ENCODE results near the gene TFIP11.
A peak's percentile ranks its signal among the peaks of the same experiment; 100 is the strongest.

The TFIP11 gene

DNA sequence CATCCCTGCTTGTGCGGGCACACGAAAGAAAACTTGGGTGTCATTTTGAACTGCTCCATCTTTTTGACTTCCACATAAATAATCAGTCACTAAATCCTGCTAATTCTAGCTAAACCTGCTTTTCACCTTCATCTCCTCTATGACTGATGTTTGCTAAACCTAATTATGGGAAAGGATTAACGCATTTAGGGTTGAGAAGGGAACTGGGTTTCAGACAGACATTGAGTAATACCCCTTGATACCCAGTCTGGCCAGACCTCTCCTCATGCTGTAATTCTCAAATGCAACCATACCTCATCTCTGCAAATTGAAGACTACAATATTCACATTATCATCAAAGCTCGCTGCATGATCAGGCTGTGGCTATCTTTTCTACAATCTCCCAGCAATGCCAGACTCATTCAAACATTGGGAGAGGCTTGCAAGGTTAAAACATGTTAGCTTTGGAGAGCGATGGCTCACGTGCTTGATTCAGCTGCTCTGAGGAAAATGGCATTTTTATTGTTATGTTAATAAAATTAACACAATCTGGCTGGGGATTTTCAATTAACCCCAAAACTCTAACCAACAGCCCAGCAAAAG, 31.1 kb downstream of the TFIP11 start:
- no peaks in the 10 kb centered on the region for H3K27me3 Mint-ChIP-seq
- no peak for ATAC-seq
- H3K4me1 Mint-ChIP-seq = peaks cover 77% of the 10 kb centered on the region
- H3K27ac Mint-ChIP-seq = peak overlapping the region; percentile 98
- peaks cover 20% of the 10 kb centered on the region for H3K36me3 Mint-ChIP-seq
- peak overlapping the region; percentile 55 for H3K4me3 Mint-ChIP-seq
- no peaks in the 10 kb centered on the region for H3K9me3 Mint-ChIP-seq

DNA sequence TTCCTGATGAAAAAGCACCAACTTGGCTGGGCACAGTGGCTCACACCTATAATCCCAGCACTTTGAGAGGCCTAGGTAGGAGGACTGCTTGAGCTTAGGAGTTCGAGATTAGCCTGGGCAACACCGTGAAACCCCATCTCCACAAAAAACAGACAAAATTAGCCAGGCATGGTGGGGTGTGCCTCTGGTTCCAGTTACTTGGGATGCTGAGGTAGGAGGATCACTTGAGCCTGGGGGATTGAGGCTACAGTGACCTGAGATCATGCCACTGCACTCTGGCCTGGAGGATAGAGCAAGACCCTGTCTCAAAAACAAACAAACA, 31.7 kb downstream of the TFIP11 start:
- no peak for ATAC-seq
- Mint-ChIP-seq H3K4me1 (peaks cover 71% of the 10 kb centered on the region), H3K36me3 (peaks cover 20% of the 10 kb centered on the region), H3K9me3 (no peaks in the 10 kb centered on the region), H3K4me3 (peak overlapping the region; percentile 47), H3K27ac (peak overlapping the region; percentile 98), H3K27me3 (no peaks in the 10 kb centered on the region)

DNA sequence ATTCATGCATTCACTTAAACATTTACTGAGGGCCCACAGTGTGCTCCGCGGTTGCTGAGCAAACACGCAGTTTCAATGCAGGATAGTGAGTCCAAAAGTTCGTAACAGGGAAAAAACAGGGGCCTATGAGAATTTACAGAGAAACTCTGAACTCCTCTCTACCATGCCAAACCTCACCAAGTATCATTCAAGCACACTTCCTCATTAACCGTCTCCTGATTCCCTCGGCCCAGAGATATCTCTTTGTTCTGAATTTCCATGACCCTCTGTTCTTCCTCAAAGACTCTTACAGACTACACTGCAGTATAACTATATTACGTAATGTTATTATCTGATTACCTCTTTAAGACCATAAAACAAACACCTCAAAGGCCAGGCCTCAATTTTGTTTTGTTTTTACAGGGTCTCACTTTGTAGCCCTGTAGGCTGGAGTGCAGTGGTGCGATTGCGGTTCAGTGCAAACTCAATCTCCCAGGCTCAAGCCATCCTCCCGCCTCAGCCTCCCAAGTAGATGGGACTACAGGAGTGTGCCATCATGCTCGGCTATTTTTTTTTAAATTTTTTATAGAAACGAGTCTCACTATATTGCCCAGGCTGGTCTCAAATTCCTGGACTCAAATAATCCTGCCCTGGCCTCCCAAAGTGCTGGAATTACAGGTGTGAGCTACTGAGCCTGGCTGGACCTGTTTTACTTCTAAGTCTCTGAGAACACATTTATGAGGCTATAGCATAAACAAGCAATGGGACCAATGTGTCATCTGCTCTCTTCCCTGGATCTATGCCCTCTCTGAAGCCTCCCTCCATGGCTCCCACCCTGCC, 32.3 kb downstream of the TFIP11 start:
- H3K9me3 Mint-ChIP-seq = no peaks in the 10 kb centered on the region
- peaks cover 20% of the 10 kb centered on the region for H3K36me3 Mint-ChIP-seq

DNA sequence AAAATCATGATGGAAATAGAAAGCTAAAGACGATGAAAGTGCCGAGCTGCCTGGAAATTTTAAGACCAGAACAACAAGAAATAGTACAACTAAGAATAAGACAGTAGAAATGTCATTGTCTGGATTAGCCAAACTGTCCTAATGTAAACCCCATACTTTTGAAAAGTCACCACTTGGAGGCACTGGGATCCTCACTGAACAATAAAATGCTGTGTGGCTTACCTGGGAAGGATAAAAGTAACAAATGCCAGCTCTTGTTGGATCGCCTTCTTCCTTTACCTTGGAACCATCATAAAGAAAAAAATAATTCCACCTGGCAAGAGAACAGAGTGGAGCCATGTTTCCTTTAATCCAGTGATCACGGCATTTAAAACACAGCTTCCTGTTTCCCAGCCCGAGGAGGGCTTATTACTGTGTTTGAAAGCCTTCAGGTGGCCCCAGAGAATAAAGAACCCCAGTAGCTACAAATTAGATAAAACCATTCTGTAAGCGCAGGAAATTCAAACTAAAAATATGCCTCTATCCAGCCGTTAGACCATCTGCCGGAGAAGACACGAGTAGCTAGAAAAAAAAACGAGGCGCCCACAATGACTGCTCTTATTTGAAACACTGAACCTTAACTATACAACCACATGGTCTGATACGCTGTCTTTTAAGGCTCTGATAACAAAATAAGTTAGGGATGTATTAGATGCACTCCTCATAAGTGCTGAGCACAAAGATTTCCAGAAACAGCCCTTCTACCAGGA, 33.1 kb downstream of the TFIP11 start:
- H3K36me3 Mint-ChIP-seq = peaks cover 26% of the 10 kb centered on the region
- no peaks in the 10 kb centered on the region for H3K9me3 Mint-ChIP-seq
- H3K4me3 Mint-ChIP-seq = peak overlapping the region; percentile 67
- ATAC-seq = no peak
- H3K4me1 Mint-ChIP-seq = peaks cover 64% of the 10 kb centered on the region
- no peaks in the 10 kb centered on the region for H3K27me3 Mint-ChIP-seq
- peak overlapping the region; percentile 98 for H3K27ac Mint-ChIP-seq

More for the DNA sequence above, 32.3 kb downstream of the TFIP11 start:
- H3K27ac Mint-ChIP-seq = peak overlapping the region; percentile 98
- H3K27me3 Mint-ChIP-seq = no peaks in the 10 kb centered on the region
- peaks cover 65% of the 10 kb centered on the region for H3K4me1 Mint-ChIP-seq
- no peak for ATAC-seq
- H3K4me3 Mint-ChIP-seq = peak overlapping the region; percentile 67

DNA sequence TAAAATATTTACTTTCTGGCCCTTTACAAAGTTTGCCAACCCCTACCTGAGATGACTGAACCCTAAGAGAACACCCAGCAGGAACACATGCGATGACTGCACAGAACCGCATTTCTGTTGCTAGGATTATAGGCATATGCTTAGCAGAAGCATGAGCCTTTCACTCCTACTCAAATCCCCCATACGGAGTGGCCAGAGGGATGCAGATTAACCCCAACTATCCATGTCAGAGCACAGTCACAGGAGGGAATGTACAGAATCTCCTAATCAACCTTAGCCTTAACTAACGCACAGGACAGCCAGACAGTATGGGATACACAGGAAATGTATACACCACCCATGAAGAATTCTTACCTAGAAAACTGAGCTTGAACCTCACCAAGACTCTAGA, 34.9 kb downstream of the TFIP11 start:
- peaks cover 39% of the 10 kb centered on the region for H3K36me3 Mint-ChIP-seq
- no peak overlapping the region for H3K4me3 Mint-ChIP-seq
- H3K4me1 Mint-ChIP-seq = peaks cover 54% of the 10 kb centered on the region
- H3K27me3 Mint-ChIP-seq = no peaks in the 10 kb centered on the region
- H3K9me3 Mint-ChIP-seq = no peaks in the 10 kb centered on the region
- ATAC-seq = no peak
- H3K27ac Mint-ChIP-seq = peak overlapping the region; percentile 98

GRCh38 chr22:26476705-26477340, 35.5 kb downstream of the TFIP11 start:
- no peak overlapping the region for H3K4me3 Mint-ChIP-seq
- no peaks in the 10 kb centered on the region for H3K9me3 Mint-ChIP-seq
- ATAC-seq = no peak
- H3K36me3 Mint-ChIP-seq = peaks cover 39% of the 10 kb centered on the region
- peaks cover 48% of the 10 kb centered on the region for H3K4me1 Mint-ChIP-seq
- H3K27me3 Mint-ChIP-seq = no peaks in the 10 kb centered on the region
- no peak overlapping the region for H3K27ac Mint-ChIP-seq

DNA sequence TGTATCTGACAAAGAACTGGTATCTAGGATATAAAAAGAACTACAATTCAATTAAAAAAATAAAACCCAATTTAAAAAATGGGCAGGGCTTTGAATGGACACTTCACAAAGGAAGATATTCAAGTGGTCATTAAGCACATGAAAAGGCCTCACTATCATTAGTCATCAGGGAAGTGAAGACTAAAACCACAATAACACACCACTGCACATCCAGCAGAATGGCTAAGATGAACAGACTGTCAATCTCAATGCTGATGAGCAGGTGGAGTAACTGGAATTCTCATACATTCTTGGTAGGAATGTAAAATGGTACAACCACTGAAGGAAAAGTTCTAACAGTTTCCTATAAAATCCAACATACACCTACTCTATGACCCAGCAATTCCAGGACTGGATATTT, 37.6 kb downstream of the TFIP11 start:
- no peak for ATAC-seq
- no peak overlapping the region for H3K4me3 Mint-ChIP-seq

GRCh38 chr22:26471522-26471921, 40.8 kb downstream of the TFIP11 start:
- H3K9me3 Mint-ChIP-seq = no peaks in the 10 kb centered on the region
- H3K4me1 Mint-ChIP-seq = peaks cover under 1% of the 10 kb centered on the region

More for the DNA sequence above, 37.6 kb downstream of the TFIP11 start:
- no peak overlapping the region for H3K27ac Mint-ChIP-seq
- no peaks in the 10 kb centered on the region for H3K9me3 Mint-ChIP-seq
- H3K36me3 Mint-ChIP-seq = peaks cover 45% of the 10 kb centered on the region
- H3K27me3 Mint-ChIP-seq = no peaks in the 10 kb centered on the region
- H3K4me1 Mint-ChIP-seq = peaks cover 27% of the 10 kb centered on the region

DNA sequence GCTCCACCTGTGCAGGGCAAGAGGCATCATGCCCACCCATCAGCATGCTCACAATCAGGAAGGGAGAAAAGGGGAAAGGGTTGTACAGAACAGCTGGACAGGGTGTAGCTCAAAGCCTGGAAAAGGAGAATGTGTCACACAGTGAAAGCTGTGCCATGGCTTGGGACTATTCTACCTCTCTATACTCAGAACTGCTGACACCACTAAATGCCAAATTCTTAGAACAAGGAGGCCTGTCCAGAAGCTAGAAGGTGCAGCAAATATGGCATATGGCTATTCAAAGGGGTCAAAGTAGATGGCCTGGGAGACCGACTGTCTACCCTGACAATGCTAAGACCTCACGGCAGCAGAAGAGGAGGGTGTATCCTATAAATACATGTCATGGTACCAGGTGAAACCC, 41.5 kb downstream of the TFIP11 start:
- Mint-ChIP-seq H3K27ac (no peak overlapping the region), H3K27me3 (no peaks in the 10 kb centered on the region), H3K4me1 (no peaks in the 10 kb centered on the region), H3K9me3 (no peaks in the 10 kb centered on the region), H3K36me3 (peaks cover 57% of the 10 kb centered on the region), H3K4me3 (no peak overlapping the region)
- ATAC-seq = no peak

More at GRCh38 chr22:26471522-26471921, 40.8 kb downstream of the TFIP11 start:
- H3K27ac Mint-ChIP-seq = no peak overlapping the region
- peaks cover 52% of the 10 kb centered on the region for H3K36me3 Mint-ChIP-seq
- no peak for ATAC-seq
- no peak overlapping the region for H3K4me3 Mint-ChIP-seq
- no peaks in the 10 kb centered on the region for H3K27me3 Mint-ChIP-seq

- H3K27ac Mint-ChIP-seq = no peak overlapping the region
- H3K9me3 Mint-ChIP-seq = no peaks in the 10 kb centered on the region
- no peaks in the 10 kb centered on the region for H3K4me1 Mint-ChIP-seq
- no peak for ATAC-seq
- H3K27me3 Mint-ChIP-seq = no peaks in the 10 kb centered on the region
- no peak overlapping the region for H3K4me3 Mint-ChIP-seq
- peaks cover 54% of the 10 kb centered on the region for H3K36me3 Mint-ChIP-seq
Observed at GRCh38 chr22:26466196-26466595, 46.1 kb downstream of the TFIP11 start.

DNA sequence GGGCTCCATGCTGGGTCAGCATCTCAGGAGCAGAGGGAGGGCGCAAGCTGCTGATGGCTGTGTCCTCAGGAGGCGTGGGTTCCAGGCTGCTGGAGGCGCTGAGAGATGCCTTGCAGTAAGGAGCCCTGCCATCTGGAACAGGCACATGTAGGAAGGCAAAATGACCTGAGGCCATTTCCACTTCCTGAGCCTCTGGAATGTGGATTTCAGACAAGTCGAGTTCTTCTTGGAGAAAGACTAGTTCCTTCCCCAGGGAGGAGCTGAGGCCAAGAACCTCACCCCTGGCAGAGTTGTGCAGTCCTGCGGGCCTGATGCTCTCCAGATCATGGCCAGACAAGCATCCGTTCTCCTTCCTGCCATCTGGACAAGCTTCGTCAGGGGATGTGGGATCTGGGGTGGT, 48.0 kb downstream of the TFIP11 start:
- Mint-ChIP-seq H3K27me3 (no peaks in the 10 kb centered on the region), H3K9me3 (no peaks in the 10 kb centered on the region), H3K27ac (no peak overlapping the region), H3K4me3 (no peak overlapping the region), H3K4me1 (no peaks in the 10 kb centered on the region), H3K36me3 (peaks cover 44% of the 10 kb centered on the region)
- no peak for ATAC-seq

- H3K27ac Mint-ChIP-seq = no peak overlapping the region
- H3K9me3 Mint-ChIP-seq = no peaks in the 10 kb centered on the region
- ATAC-seq = no peak
- no peak overlapping the region for H3K4me3 Mint-ChIP-seq
- no peaks in the 10 kb centered on the region for H3K27me3 Mint-ChIP-seq
- peaks cover 38% of the 10 kb centered on the region for H3K36me3 Mint-ChIP-seq
- H3K4me1 Mint-ChIP-seq = no peaks in the 10 kb centered on the region
Observed at GRCh38 chr22:26463688-26464087, 48.6 kb downstream of the TFIP11 start.

DNA sequence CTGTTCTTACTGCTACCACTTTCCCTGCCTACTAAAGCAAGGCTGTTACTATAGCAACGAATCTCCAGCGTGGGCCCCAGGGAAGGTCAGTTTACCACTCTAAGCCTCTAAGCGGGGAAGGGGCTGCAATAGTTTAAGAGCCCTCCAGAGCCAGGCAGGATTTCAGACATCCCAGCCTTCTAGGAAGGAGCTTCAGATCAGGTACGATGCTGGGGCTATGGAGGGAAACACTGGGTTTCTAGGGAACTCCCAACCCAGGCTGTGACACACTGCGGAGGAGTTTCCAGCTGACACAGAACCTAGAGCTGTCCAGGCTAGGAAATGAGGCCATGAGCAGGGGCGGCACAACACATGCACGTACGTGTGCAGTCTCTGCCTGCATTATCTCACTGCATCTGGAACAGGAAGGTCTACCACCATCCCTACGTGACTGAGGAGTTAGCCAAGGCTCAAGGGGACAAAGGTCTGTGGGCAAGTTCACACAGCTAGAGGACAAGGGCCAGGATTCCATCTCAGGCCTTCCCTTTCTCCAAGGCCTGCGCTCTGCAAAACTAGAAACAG, 49.1 kb downstream of the TFIP11 start:
- Mint-ChIP-seq H3K4me1 (no peaks in the 10 kb centered on the region), H3K36me3 (peaks cover 36% of the 10 kb centered on the region), H3K27me3 (no peaks in the 10 kb centered on the region), H3K4me3 (no peak overlapping the region), H3K9me3 (no peaks in the 10 kb centered on the region), H3K27ac (no peak overlapping the region)
- no peak for ATAC-seq

DNA sequence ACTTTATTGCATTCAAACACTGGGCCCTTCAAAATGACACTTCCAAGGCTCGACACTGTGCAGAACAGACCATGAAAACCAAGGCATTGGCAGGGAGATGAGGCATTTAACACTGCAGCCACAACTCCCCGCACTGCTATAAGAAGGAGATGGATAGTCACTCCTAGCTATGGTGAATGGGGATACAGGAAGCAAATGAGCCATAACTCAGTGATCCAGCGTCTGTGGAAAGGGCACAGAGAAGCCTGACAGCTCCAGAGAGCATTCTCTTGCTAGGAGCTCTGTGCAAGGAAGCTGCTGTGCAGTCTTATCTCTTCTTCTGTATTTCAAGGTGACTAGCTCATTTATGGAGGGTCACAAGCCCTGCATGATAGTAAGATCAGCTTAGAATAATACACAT, 49.6 kb downstream of the TFIP11 start:
- H3K9me3 Mint-ChIP-seq = no peaks in the 10 kb centered on the region
- H3K4me1 Mint-ChIP-seq = no peaks in the 10 kb centered on the region
- H3K27ac Mint-ChIP-seq = no peak overlapping the region
- H3K27me3 Mint-ChIP-seq = no peaks in the 10 kb centered on the region
- no peak for ATAC-seq
- H3K36me3 Mint-ChIP-seq = peaks cover 39% of the 10 kb centered on the region
- no peak overlapping the region for H3K4me3 Mint-ChIP-seq

GRCh38 chr22:26462051-26462450, 50.2 kb downstream of the TFIP11 start:
- no peak overlapping the region for H3K4me3 Mint-ChIP-seq
- H3K27me3 Mint-ChIP-seq = no peaks in the 10 kb centered on the region
- H3K36me3 Mint-ChIP-seq = peaks cover 42% of the 10 kb centered on the region
- H3K4me1 Mint-ChIP-seq = no peaks in the 10 kb centered on the region
- no peak for ATAC-seq
- H3K9me3 Mint-ChIP-seq = no peaks in the 10 kb centered on the region
- H3K27ac Mint-ChIP-seq = no peak overlapping the region

Data from stimulated activated memory B cell treated with anti-CD40 and anti-IgM and Interleukin-4, amounts not matched to agents 10 μg/mL and 1 μg/mL and 100 μg/mL, for 72 hours (primary cell).